SK-N-SH treated with all-trans-retinoic acid at 6 μM for 48 hours (cell line): Measurements from ENCODE around the gene VRK2.
"Not testable (repeated sequence)": the region's sequence is repeated elsewhere in the genome, so short reads cannot be mapped to it uniquely, and the experiment has no call there.

ENCODE experiments used
- ATAC-seq: fragments of 200-7000 bp; cut with Tn5 transposase; 3 replicates; pipeline ENCODE4 v1.9.1; 2020; ENCODE audit warnings: mild to moderate bottlenecking, moderate library complexity
- BACH2 ChIP-seq: fragments of 250-450 bp; sonication (Bioruptor Pico); IDR thresholded peaks from 2 replicates; pipeline ENCODE4 v1.9.0; 2021; ENCODE audit warnings: mild to moderate bottlenecking, borderline replicate concordance
- CSDC2 ChIP-seq: fragments of 250-450 bp; sonication (Bioruptor Pico); IDR thresholded peaks from 2 replicates; pipeline ENCODE4 v1.5.0; 2020; ENCODE audit warnings: mild to moderate bottlenecking, moderate library complexity
- CSRNP3 ChIP-seq: fragments of 250-450 bp; sonication (Bioruptor Pico); IDR thresholded peaks from 2 replicates; pipeline ENCODE4 v1.5.1; 2021; ENCODE audit warnings: mild to moderate bottlenecking, moderate library complexity
- ESRRG ChIP-seq: fragments of 250-450 bp; sonication (Bioruptor Pico); IDR thresholded peaks from 2 replicates; pipeline ENCODE4 v1.6.1; 2021; ENCODE audit warnings: mild to moderate bottlenecking
- GLIS3 ChIP-seq: fragments of 250-450 bp; sonication (Bioruptor Pico); IDR thresholded peaks from 2 replicates; pipeline ENCODE4 v1.5.0; 2020; ENCODE audit warnings: mild to moderate bottlenecking, moderate library complexity
- ISL1 ChIP-seq: fragments of 250-450 bp; sonication (Bioruptor Pico); IDR thresholded peaks from 2 replicates; pipeline ENCODE4 v2.1.2; 2022; ENCODE audit warnings: mild to moderate bottlenecking, moderate library complexity
- OSR1 ChIP-seq: fragments of 250-450 bp; sonication (Bioruptor Pico); IDR thresholded peaks from 2 replicates; pipeline ENCODE4 v1.8.0; 2022; ENCODE audit warnings: moderate library complexity, mild to moderate bottlenecking, inconsistent platforms
- PPARA ChIP-seq: fragments of 250-450 bp; sonication (Bioruptor Pico); IDR thresholded peaks from 2 replicates; pipeline ENCODE4 v1.5.0; 2020; ENCODE audit warnings: mild to moderate bottlenecking, borderline replicate concordance
- RARB ChIP-seq: fragments of 250-450 bp; sonication (Bioruptor Pico); IDR thresholded peaks from 2 replicates; pipeline ENCODE4 v1.8.0; 2021; ENCODE audit warnings: mild to moderate bottlenecking, moderate library complexity
- SNAI2 ChIP-seq: fragments of 250-450 bp; sonication (Bioruptor Pico); IDR thresholded peaks from 2 replicates; pipeline ENCODE4 v1.5.0; 2020; ENCODE audit warnings: mild to moderate bottlenecking, moderate library complexity
- TCF4 ChIP-seq: fragments of 250-450 bp; sonication (Bioruptor Pico); IDR thresholded peaks from 2 replicates; pipeline ENCODE4 v1.8.0; 2021; ENCODE audit warnings: mild to moderate bottlenecking, moderate library complexity, borderline replicate concordance
- TOX ChIP-seq: fragments of 250-450 bp; sonication (Bioruptor Pico); IDR thresholded peaks from 2 replicates; pipeline ENCODE4 v1.8.0; 2021; ENCODE audit warnings: mild to moderate bottlenecking, moderate library complexity, borderline replicate concordance
- TSHZ2 ChIP-seq: fragments of 250-450 bp; sonication (Bioruptor Pico); IDR thresholded peaks from 2 replicates; pipeline ENCODE4 v1.5.0; 2020; ENCODE audit warnings: mild to moderate bottlenecking, moderate library complexity
- ZC3H10 ChIP-seq: fragments of 250-450 bp; sonication (Bioruptor Pico); IDR thresholded peaks from 2 replicates; pipeline ENCODE4 v1.5.1; 2021; ENCODE audit warnings: mild to moderate bottlenecking, moderate library complexity
- ZFP3 ChIP-seq: fragments of 250-450 bp; sonication (Bioruptor Pico); IDR thresholded peaks from 2 replicates; pipeline ENCODE4 v1.5.0; 2020; ENCODE audit warnings: mild to moderate bottlenecking, moderate library complexity
- ZNF565 ChIP-seq: fragments of 450-650 bp; formaldehyde crosslinking; conservative IDR thresholded peaks from 2 replicates; pipeline ENCODE4 v1.5.0; 2020; ENCODE audit warnings: low read depth, mild to moderate bottlenecking, moderate library complexity
- ZNF70 ChIP-seq: fragments of 450-650 bp; formaldehyde crosslinking; IDR thresholded peaks from 2 replicates; pipeline ENCODE4 v1.5.0; 2020; ENCODE audit warnings: mild to moderate bottlenecking, moderate library complexity
- ZNF8 ChIP-seq: fragments of 450-650 bp; formaldehyde crosslinking; IDR thresholded peaks from 2 replicates; pipeline ENCODE4 v1.5.0; 2020; ENCODE audit warnings: mild to moderate bottlenecking, moderate library complexity

VRK2 gene

GRCh38 chr2:58158481-58158880, 111.9 kb downstream of the VRK2 start:
- no peak for ATAC-seq
- no peak for TF ChIP-seq TSHZ2
- no peak for TF ChIP-seq ZNF8
- no peak for TF ChIP-seq ESRRG (CRISPR knock-in tag)
- TF ChIP-seq SNAI2, result no peak
- TF ChIP-seq ZC3H10 (CRISPR knock-in tag), result no peak
- TF ChIP-seq ZFP3, result no peak
- no peak for TF ChIP-seq TOX (CRISPR knock-in tag)
- no peak for TF ChIP-seq CSDC2 (CRISPR knock-in tag)
- no peak for TF ChIP-seq GLIS3 (CRISPR knock-in tag)
- TF ChIP-seq BACH2 (CRISPR knock-in tag), result no peak

- ATAC-seq, result no peak
These were observed 117.3 kb downstream of the VRK2 start for GRCh38 chr2:58163913-58164312.

DNA sequence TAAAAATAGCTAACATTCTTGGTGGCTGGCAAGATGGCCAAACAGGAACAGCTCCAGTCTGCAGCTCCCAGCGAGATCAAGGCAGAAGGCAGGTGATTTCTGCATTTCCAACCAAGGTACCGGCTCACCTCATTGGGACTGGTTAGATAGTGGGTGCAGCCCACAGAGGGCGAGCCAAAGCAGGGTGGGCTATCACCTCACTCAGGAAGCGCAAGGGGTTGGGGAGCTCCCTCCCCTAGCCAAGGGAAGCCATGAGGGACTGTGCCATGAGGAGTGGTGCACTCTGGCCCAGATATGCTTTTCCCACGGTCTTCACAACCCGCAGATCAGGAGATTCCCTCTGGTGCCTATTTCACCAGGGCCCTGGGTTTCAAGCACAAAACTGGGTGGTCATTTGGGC, 121.5 kb downstream of the VRK2 start:
- ATAC-seq, result not testable (repeated sequence)

More at GRCh38 chr2:58163913-58164312, 117.3 kb downstream of the VRK2 start:
- TF ChIP-seq TCF4 (CRISPR knock-in tag) (no peak), PPARA (CRISPR knock-in tag) (no peak), RARB (CRISPR knock-in tag) (no peak), OSR1 (no peak), TSHZ2 (no peak), BACH2 (CRISPR knock-in tag) (no peak), ESRRG (CRISPR knock-in tag) (no peak), ZNF565 (CRISPR knock-in tag) (no peak), SNAI2 (no peak), CSRNP3 (CRISPR knock-in tag) (no peak), CSDC2 (CRISPR knock-in tag) (no peak), ISL1 (CRISPR knock-in tag) (no peak), ZNF70 (CRISPR knock-in tag) (no peak)
- TF ChIP-seq, all 23 proteins: peak for 0

DNA sequence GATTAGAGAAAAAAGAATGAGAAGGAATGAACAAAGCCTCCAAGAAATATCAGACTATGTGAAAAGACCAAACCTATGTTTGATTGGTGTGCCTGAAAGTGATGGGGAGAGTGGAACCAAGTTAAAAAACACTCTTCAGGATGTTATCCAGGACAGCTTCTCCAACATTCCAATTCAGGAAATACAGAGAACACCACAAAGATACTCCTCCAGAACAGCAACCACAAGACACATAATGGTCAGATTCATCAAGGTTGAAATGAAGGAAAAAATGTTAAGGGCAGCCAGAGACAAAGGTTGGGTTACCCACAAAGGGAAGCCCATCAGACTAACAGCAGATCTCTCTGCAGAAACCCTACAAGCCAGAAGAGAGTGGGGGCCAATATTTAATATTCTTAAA, 123.2 kb downstream of the VRK2 start:
- not testable (repeated sequence) for ATAC-seq

DNA sequence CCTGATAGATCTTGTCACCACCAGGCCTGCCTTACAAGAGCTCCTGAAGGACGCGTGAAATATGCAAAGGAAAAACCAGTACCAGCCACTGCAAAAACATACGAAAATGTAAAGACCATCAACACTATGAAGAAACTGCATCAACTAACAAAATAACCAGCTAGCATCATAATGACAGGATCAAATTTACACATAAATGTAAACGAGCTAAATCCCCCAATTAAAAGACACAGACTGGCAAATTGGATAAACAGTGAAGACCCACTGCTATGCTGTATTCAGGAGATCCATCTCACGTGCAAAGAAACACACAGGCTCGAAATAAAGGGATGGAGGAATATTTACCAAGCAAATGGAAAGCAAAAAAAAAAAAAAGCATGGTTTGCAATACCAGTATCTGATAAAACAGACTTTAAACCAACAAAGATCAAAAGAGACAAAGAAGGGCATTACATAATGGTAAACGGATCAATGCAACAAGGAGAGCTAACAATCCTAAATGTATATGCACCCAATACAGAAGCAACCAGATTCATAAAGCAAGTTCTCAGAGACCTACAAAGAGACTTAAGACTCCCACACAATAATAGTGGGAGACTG, 123.8 kb downstream of the VRK2 start:
- not testable (repeated sequence) for ATAC-seq

GRCh38 chr2:58171831-58172230, 125.2 kb downstream of the VRK2 start:
- not testable (repeated sequence) for ATAC-seq

DNA sequence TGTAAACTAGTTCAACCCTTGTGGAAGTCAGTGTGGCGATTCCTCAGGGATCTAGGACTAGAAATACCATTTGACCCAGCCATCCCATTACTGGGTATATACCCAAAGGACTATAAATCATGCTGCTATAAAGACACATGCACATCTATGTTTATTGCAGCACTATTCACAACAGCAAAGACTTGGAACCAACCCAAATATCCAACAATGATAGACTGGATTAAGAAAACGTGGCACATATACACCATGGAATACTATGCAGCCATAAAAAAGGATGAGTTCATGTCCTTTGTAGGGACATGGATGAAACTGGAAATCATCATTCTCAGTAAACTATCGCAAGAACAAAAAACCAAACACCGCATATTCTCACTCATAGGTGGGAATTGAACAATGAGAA, 130.6 kb downstream of the VRK2 start:
- ATAC-seq, result not testable (repeated sequence)
